ENCODE data around the gene CPXM2. TPM values are rescaled to one million over a fixed set of nuclear protein-coding genes. Genes with fewer than 3 reads are reported as not detected.

CPXM2 gene
- total and polyA plus RNA-seq, 10 of the 15 experiments (the other 5 are each of a cell fraction or from before 2014, with no cell fraction given) = 0.08 to 1.1 (median 0.58) TPM

DNA sequence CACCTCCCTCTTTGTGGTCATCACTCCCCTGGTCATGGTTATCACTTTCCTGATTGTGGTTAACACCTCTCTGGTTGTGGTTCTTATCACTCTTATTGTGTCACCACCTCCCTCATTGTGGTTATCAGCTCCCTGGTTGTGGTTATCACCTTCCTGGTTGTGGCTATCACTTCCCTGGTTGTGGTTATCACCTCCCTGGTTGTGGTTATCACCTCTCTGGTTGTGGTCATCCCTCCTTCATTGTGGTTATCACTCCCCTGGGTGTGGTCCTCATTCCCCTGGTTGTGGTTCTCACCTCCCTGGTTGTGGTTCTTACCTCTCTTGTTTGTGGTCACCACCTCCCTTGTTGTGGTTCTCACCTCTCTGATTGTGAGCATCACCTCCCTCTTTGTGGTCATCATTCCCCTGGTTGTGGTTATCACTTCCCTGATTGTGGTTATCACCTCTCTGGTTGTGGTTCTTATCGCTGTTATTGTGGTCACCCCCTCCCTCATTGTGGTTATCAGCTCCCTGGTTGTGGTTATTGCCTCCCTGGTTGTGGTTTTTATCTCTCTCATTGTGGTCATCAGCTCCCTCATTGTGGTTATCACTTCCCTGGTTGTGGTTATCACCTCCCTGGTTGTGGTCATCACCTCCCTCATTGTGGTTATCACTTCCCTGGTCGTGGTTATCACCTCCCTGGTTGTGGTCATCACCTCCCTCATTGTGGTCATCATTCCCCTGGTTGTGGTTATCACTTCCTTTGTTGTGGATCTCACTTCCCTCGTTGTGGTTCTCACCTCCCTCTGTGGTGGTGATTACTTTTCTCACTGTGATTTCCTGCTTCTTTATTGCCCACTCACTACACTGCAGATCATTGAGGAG is 118.7 kb downstream of the CPXM2 start (continued):
- TF ChIP-seq BCL11A (IDR thresholded peaks at IDR 0.05; ENCODE audit: low read depth, low read length) = peak; percentile 46
- no peak for TF ChIP-seq RAD51 (IDR thresholded peaks at IDR 0.05)
- TF ChIP-seq IRF4 (IDR thresholded peaks at IDR 0.05; ENCODE audit: low read depth, low read length) = 0 out of 2 replicates have a peak, but pooled peaks have one; percentile 60
- no peak for TF ChIP-seq TCF3 (IDR thresholded peaks at IDR 0.05; ENCODE audit: borderline replicate concordance, insufficient read depth, low read depth, low read length)
- TF ChIP-seq EZH2 (IDR thresholded peaks at IDR 0.05; ENCODE audit: borderline replicate concordance, control insufficient read depth, low read depth, low read length) = peak; percentile 93
- TF ChIP-seq SIX5 (IDR thresholded peaks at IDR 0.05; ENCODE audit: low read depth, low read length, severe bottlenecking) = no peak
- no peak for TF ChIP-seq SMAD5 (IDR thresholded peaks at IDR 0.05; ENCODE audit: low read depth)
- no peak for TF ChIP-seq RAD21 (IDR thresholded peaks at IDR 0.05; ENCODE audit: insufficient read depth, low read depth, low read length)
- no peak for TF ChIP-seq TCF12 (IDR thresholded peaks at IDR 0.05; ENCODE audit: low read depth, low read length)
- TF ChIP-seq, protein P1, sequence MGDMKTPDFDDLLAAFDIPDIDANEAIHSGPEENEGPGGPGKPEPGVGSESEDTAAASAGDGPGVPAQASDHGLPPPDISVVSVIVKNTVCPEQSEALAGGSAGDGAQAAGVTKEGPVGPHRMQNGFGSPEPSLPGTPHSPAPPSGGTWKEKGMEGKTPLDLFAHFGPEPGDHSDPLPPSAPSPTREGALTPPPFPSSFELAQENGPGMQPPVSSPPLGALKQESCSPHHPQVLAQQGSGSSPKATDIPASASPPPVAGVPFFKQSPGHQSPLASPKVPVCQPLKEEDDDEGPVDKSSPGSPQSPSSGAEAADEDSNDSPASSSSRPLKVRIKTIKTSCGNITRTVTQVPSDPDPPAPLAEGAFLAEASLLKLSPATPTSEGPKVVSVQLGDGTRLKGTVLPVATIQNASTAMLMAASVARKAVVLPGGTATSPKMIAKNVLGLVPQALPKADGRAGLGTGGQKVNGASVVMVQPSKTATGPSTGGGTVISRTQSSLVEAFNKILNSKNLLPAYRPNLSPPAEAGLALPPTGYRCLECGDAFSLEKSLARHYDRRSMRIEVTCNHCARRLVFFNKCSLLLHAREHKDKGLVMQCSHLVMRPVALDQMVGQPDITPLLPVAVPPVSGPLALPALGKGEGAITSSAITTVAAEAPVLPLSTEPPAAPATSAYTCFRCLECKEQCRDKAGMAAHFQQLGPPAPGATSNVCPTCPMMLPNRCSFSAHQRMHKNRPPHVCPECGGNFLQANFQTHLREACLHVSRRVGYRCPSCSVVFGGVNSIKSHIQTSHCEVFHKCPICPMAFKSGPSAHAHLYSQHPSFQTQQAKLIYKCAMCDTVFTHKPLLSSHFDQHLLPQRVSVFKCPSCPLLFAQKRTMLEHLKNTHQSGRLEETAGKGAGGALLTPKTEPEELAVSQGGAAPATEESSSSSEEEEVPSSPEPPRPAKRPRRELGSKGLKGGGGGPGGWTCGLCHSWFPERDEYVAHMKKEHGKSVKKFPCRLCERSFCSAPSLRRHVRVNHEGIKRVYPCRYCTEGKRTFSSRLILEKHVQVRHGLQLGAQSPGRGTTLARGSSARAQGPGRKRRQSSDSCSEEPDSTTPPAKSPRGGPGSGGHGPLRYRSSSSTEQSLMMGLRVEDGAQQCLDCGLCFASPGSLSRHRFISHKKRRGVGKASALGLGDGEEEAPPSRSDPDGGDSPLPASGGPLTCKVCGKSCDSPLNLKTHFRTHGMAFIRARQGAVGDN (IDR thresholded peaks at IDR 0.05) = no peak
- no peak for TF ChIP-seq GATAD2B (conservative IDR thresholded peaks at IDR 0.05; ENCODE audit: low read depth)
- no peak for TF ChIP-seq NFYA (IDR thresholded peaks at IDR 0.05; ENCODE audit: borderline replicate concordance, low read depth, low read length)
- no peak for TF ChIP-seq CBX3 (IDR thresholded peaks at IDR 0.05; ENCODE audit: borderline replicate concordance, low read depth)
- peak; percentile 63 for TF ChIP-seq MEF2B (IDR thresholded peaks at IDR 0.05; ENCODE audit: partially characterized antibody, poor library complexity, severe bottlenecking)
- no peak for TF ChIP-seq POLR2AphosphoS5 (IDR thresholded peaks at IDR 0.05; ENCODE audit: low read length)
- TF ChIP-seq ETV6 (conservative IDR thresholded peaks at IDR 0.05 in 1 of 2, IDR thresholded peaks at IDR 0.05 in 1 of 2; ENCODE audit: borderline replicate concordance in 1 of 2, low read depth in 1 of 2) = peak in 1 of 2 experiments; percentile 67; a peak in 2 of 4 replicates
- TF ChIP-seq, protein P2, sequence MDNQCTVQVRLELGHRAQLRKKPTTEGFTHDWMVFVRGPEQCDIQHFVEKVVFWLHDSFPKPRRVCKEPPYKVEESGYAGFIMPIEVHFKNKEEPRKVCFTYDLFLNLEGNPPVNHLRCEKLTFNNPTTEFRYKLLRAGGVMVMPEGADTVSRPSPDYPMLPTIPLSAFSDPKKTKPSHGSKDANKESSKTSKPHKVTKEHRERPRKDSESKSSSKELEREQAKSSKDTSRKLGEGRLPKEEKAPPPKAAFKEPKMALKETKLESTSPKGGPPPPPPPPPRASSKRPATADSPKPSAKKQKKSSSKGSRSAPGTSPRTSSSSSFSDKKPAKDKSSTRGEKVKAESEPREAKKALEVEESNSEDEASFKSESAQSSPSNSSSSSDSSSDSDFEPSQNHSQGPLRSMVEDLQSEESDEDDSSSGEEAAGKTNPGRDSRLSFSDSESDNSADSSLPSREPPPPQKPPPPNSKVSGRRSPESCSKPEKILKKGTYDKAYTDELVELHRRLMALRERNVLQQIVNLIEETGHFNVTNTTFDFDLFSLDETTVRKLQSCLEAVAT (IDR thresholded peaks at IDR 0.05) = peak; percentile 99
- TF ChIP-seq NR2C1 (IDR thresholded peaks at IDR 0.05) = no peak
- TF ChIP-seq YY1 (IDR thresholded peaks at IDR 0.05; ENCODE audit: low read depth, low read length) = no peak
- TF ChIP-seq LARP7 (IDR thresholded peaks at IDR 0.05) = no peak
- no peak for TF ChIP-seq ZSCAN29 (IDR thresholded peaks at IDR 0.05)
- no peak for TF ChIP-seq HDAC6 (IDR thresholded peaks at IDR 0.05; ENCODE audit: unreplicated experiment)
- TF ChIP-seq, protein P3, sequence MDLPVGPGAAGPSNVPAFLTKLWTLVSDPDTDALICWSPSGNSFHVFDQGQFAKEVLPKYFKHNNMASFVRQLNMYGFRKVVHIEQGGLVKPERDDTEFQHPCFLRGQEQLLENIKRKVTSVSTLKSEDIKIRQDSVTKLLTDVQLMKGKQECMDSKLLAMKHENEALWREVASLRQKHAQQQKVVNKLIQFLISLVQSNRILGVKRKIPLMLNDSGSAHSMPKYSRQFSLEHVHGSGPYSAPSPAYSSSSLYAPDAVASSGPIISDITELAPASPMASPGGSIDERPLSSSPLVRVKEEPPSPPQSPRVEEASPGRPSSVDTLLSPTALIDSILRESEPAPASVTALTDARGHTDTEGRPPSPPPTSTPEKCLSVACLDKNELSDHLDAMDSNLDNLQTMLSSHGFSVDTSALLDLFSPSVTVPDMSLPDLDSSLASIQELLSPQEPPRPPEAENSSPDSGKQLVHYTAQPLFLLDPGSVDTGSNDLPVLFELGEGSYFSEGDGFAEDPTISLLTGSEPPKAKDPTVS (IDR thresholded peaks at IDR 0.05; ENCODE audit: low read depth, low read length) = no peak
